H1 (cell line): ENCODE results near the gene WDFY3. TPM values are rescaled to one million over a fixed set of nuclear protein-coding genes. Genes with fewer than 3 reads are reported as not detected.

Experiments
- CTCF ChIA-PET: fragments of 300-600 bp; sonication (Branson Sonifier 250); formaldehyde crosslinking; loops from one replicate; lab custom pipeline; 2021; ENCODE audit not compliant: partially characterized antibody; lab: Charles Lee
- POLR2A ChIA-PET: fragments of 300-600 bp; sonication (Branson Sonifier 250); formaldehyde crosslinking; loops from one replicate; lab custom pipeline; 2021; ENCODE audit warnings: inconsistent platforms; ENCODE audit not compliant: partially characterized antibody; lab: Charles Lee
- DNase-seq, 2 experiments: peaks; one replicate each; pipeline versions ENCODE4 v3.0.0 to v3.0.0-alpha.2; 2010 to 2022; ENCODE audit warnings: low spot score in 2 of 2, low read depth in 1 of 2, mixed read lengths in 1 of 2
- FAIRE-seq: peaks from 2 replicates; lab custom pipeline; 2011; peaks lifted over from hg19 to GRCh38; lab: Jason Lieb, UNC
- H2AFZ ChIP-seq: 2 replicates; pipeline ENCODE4 v1.8.1; 2012; ENCODE audit warnings: low read length, inconsistent platforms
- H2AK5ac ChIP-seq: 2 replicates; pipeline ENCODE4 v1.6.1; 2013; ENCODE audit warnings: low read depth, low read length
- H2BK120ac ChIP-seq: replicated peaks from 2 replicates; pipeline ENCODE3; 2013; ENCODE audit warnings: low read depth, low read length, inconsistent platforms
- H2BK12ac ChIP-seq: 2 replicates; pipeline ENCODE4 v1.6.1; 2013; ENCODE audit warnings: low read depth, low read length
- H2BK15ac ChIP-seq: 2 replicates; pipeline ENCODE4 v1.6.1; 2013; ENCODE audit warnings: low read length
- H2BK20ac ChIP-seq: 2 replicates; pipeline ENCODE4 v1.6.1; 2013; ENCODE audit warnings: low read length
- H2BK5ac ChIP-seq: 2 replicates; pipeline ENCODE4 v1.6.1; 2013; ENCODE audit warnings: low read depth, low read length
- H3K14ac ChIP-seq: 2 replicates; pipeline ENCODE4 v1.6.1; 2013; ENCODE audit warnings: inconsistent platforms; ENCODE audit not compliant: insufficient read length
- H3K18ac ChIP-seq: 2 replicates; pipeline ENCODE4 v1.6.1; 2013; ENCODE audit warnings: low read length; ENCODE audit errors: extremely low read depth
- H3K23ac ChIP-seq: 2 replicates; pipeline ENCODE4 v1.6.1; 2013; ENCODE audit warnings: inconsistent platforms; ENCODE audit not compliant: insufficient read length
- H3K23me2 ChIP-seq: 2 replicates; pipeline ENCODE4 v1.6.1; 2013; ENCODE audit warnings: low read depth, low read length
- H3K27ac ChIP-seq: 2 replicates; pipeline ENCODE4 v1.6.1; 2011; ENCODE audit warnings: low read depth, low read length, inconsistent platforms
- H3K27me3 ChIP-seq, 4 experiments: replicated peaks in 1 of 4; 1 replicate in 1 of 4; 2 replicates in 3 of 4; pipeline versions ENCODE4 v1.6.1 to v1.8.1; 2011 to 2013; ENCODE audit warnings: low read length in 3 of 4, mild to moderate bottlenecking in 3 of 4, inconsistent platforms in 2 of 4, mixed read lengths in 2 of 4, moderate library complexity in 1 of 4; ENCODE audit not compliant: control insufficient read depth in 3 of 4, insufficient read depth in 3 of 4; ENCODE audit errors: extremely low read depth in 1 of 4
- H3K36me3 ChIP-seq, 4 experiments: 2 replicates each; pipeline versions ENCODE4 v1.6.1 to v1.8.1; 2011 to 2013; ENCODE audit warnings: mild to moderate bottlenecking in 4 of 4, low read length in 3 of 4, moderate library complexity in 2 of 4, control low read depth in 1 of 4, inconsistent platforms in 1 of 4; ENCODE audit not compliant: insufficient read depth in 4 of 4, control insufficient read depth in 2 of 4
- H3K4ac ChIP-seq: replicated peaks from 2 replicates; pipeline ENCODE3; 2013; ENCODE audit warnings: low read length, low read depth, mixed read lengths, inconsistent platforms; ENCODE audit not compliant: insufficient read length
- H3K4me1 ChIP-seq, 4 experiments: replicated peaks in 1 of 4; 1 replicate in 1 of 4; 2 replicates in 3 of 4; pipeline versions ENCODE4 v1.6.1 to v1.8.1; 2011 to 2013; ENCODE audit warnings: low read length in 3 of 4, inconsistent platforms in 2 of 4, mixed read lengths in 1 of 4; ENCODE audit not compliant: insufficient read depth in 4 of 4, control insufficient read depth in 3 of 4
- H3K4me2 ChIP-seq, 2 experiments: 2 replicates each; pipeline versions ENCODE4 v1.6.1 to v1.8.1; 2011 to 2013; ENCODE audit warnings: low read depth in 2 of 2, low read length in 2 of 2, control low read depth in 1 of 2, inconsistent platforms in 1 of 2, mild to moderate bottlenecking in 1 of 2; ENCODE audit not compliant: insufficient read depth in 1 of 2
- H3K4me3 ChIP-seq, 4 experiments: fragments of 200-600, 300-600 bp in 1 of 4; sonication (generic), shearing (Covaris generic), sonication (Bioruptor Twin) in 1 of 4; 2 replicates each; pipeline versions ENCODE4 v1.5.1 to v1.8.1; 2011 to 2016; ENCODE audit warnings: low read length in 4 of 4, low read depth in 3 of 4, control low read depth in 2 of 4, inconsistent platforms in 2 of 4, mild to moderate bottlenecking in 2 of 4, mixed read lengths in 1 of 4, moderate library complexity in 1 of 4; ENCODE audit not compliant: insufficient read depth in 2 of 4; ENCODE audit errors: extremely low read depth in 1 of 4
- H3K56ac ChIP-seq: replicated peaks from 2 replicates; pipeline ENCODE3; 2013; ENCODE audit warnings: low read depth, mild to moderate bottlenecking, mixed read lengths, low read length, inconsistent platforms; ENCODE audit not compliant: insufficient read length
- H3K79me1 ChIP-seq: 2 replicates; pipeline ENCODE4 v1.6.1; 2013; ENCODE audit warnings: low read depth, low read length, control low read depth
- H3K79me2 ChIP-seq, 2 experiments: 2 replicates each; pipeline versions ENCODE4 v1.6.1 to v1.8.1; 2012 to 2013; ENCODE audit warnings: low read length in 2 of 2, mild to moderate bottlenecking in 2 of 2, inconsistent platforms in 1 of 2; ENCODE audit not compliant: insufficient read depth in 2 of 2, control insufficient read depth in 1 of 2
- H3K9ac ChIP-seq, 4 experiments: replicated peaks in 1 of 4; 1 replicate in 1 of 4; 2 replicates in 3 of 4; pipeline versions ENCODE4 v1.6.1 to v1.8.1; 2011 to 2013; ENCODE audit warnings: low read depth in 3 of 4, low read length in 3 of 4, control low read depth in 2 of 4, mild to moderate bottlenecking in 2 of 4, moderate library complexity in 2 of 4, inconsistent platforms in 1 of 4; ENCODE audit errors: extremely low read depth in 1 of 4
- H3K9me3 ChIP-seq, 2 experiments: 2 replicates each; pipeline versions ENCODE4 v1.6.1 to v1.8.1; 2012 to 2013; ENCODE audit warnings: mild to moderate bottlenecking in 2 of 2, moderate library complexity in 2 of 2, control low read depth in 1 of 2, inconsistent platforms in 1 of 2, low read depth in 1 of 2, low read length in 1 of 2, mixed read lengths in 1 of 2; ENCODE audit not compliant: insufficient read depth in 2 of 2
- H4K20me1 ChIP-seq, 2 experiments: replicated peaks in 1 of 2; 2 replicates each; pipeline versions ENCODE3 to v1.8.1; 2011 to 2013; ENCODE audit warnings: inconsistent platforms in 2 of 2, low read length in 2 of 2, mild to moderate bottlenecking in 1 of 2; ENCODE audit not compliant: insufficient read depth in 2 of 2, control insufficient read depth in 1 of 2
- H4K5ac ChIP-seq: 2 replicates; pipeline ENCODE4 v1.6.1; 2013; ENCODE audit warnings: low read length, low read depth, mixed read lengths, inconsistent platforms; ENCODE audit not compliant: insufficient read length
- H4K8ac ChIP-seq: 2 replicates; pipeline ENCODE4 v1.8.0; 2013; ENCODE audit warnings: mild to moderate bottlenecking, moderate library complexity, low read length, inconsistent platforms; ENCODE audit not compliant: insufficient read depth; ENCODE audit errors: extremely low read depth
- H4K91ac ChIP-seq: replicated peaks from 2 replicates; pipeline ENCODE3; 2013; ENCODE audit warnings: low read length, mixed read lengths, inconsistent platforms; ENCODE audit not compliant: insufficient read length
- BRCA1 ChIP-seq: IDR thresholded peaks from 2 replicates; pipeline ENCODE4 v1.6.1; 2012; ENCODE audit warnings: low read depth, low read length, improper control_type of control experiment
- CBX5 ChIP-seq: fragments of 300-800, 300-1000 bp; sonication (generic); IDR thresholded peaks from 2 replicates; pipeline ENCODE4 v1.7.1; 2016; ENCODE audit warnings: antibody characterized with exemption, low read length, low read depth
- KDM1A ChIP-seq: fragments of 200-600, 300-600 bp; sonication (generic); IDR thresholded peaks from 2 replicates; pipeline ENCODE4 v1.7.1; 2016; ENCODE audit warnings: mild to moderate bottlenecking, low read length, borderline replicate concordance
- POLR2A ChIP-seq, 2 experiments: IDR thresholded peaks; 1 replicate in 1 of 2; 2 replicates in 1 of 2; pipeline ENCODE4 v1.6.1; 2011; ENCODE audit warnings: low read depth in 2 of 2, low read length in 2 of 2, mild to moderate bottlenecking in 2 of 2; ENCODE audit errors: control extremely low read depth in 1 of 2
- POU5F1 ChIP-seq: IDR thresholded peaks from 2 replicates; pipeline ENCODE4 v1.6.1; 2011; ENCODE audit warnings: low read depth, mild to moderate bottlenecking, low read length, moderate library complexity
- SP1 ChIP-seq: IDR thresholded peaks from 2 replicates; pipeline ENCODE4 v1.6.1; 2011; ENCODE audit warnings: low read depth, low read length
- SUZ12 ChIP-seq: fragments of 200-600 bp; sonication (generic); IDR thresholded peaks from 2 replicates; pipeline ENCODE4 v1.6.1; 2012; ENCODE audit warnings: mild to moderate bottlenecking, inconsistent platforms, low read length, moderate library complexity, mixed read lengths
- TAF1 ChIP-seq: IDR thresholded peaks from 2 replicates; pipeline ENCODE4 v1.6.1; 2011; ENCODE audit warnings: mild to moderate bottlenecking, low read depth, low read length
- USF2 ChIP-seq: IDR thresholded peaks from 2 replicates; pipeline ENCODE4 v1.6.1; 2011; ENCODE audit warnings: low read length, improper control_type of control experiment
- YY1 ChIP-seq: IDR thresholded peaks from 2 replicates; pipeline ENCODE4 v1.6.1; 2011; ENCODE audit warnings: low read depth, mild to moderate bottlenecking, low read length
- WGBS, 2 experiments: shearing (Covaris generic) in 1 of 2; methylation state at CpG; one replicate each; pipeline versions ENCODE4 v1.1.6 to v1.1.7; 2013 to 2015; ENCODE audit warnings: low lambda C conversion rate in 2 of 2, mixed read lengths in 2 of 2, inconsistent platforms in 1 of 2, low coverage in 1 of 2, missing lambda C conversion rate in 1 of 2; ENCODE audit not compliant: insufficient replicate concordance in 2 of 2, insufficient coverage in 1 of 2, insufficient read length in 1 of 2; ENCODE audit errors: extremely low coverage in 1 of 2, missing lambda C conversion rate in 1 of 2; 5-methylcytosine and 5-hydroxymethylcytosine counted together
- polyA plus RNA-seq, 7 experiments: library from polyadenylated mRNA; depleted of rRNA in 3 of 7; stranded (reverse) in 5 of 7; unstranded in 2 of 7; fragments of >200 nt in 5 of 7; fragments of 200-250 nt in 2 of 7; gene quantifications; 1 replicate in 5 of 7; 2 replicates in 1 of 7; 4 replicates in 1 of 7; pipeline versions ENCODE4 v1.2.1 to v1.2.3, GENCODE V29; 2011 to 2013; ENCODE audit warnings: missing spikeins in 2 of 7, mixed read lengths in 2 of 7
- total RNA-seq: library from RNA; stranded (reverse); fragmentation: NEBNext Ultra II Directional; extraction: Animal tissue kit (Norgen Biotek cat#: 25700); gene quantifications from 2 replicates; pipeline ENCODE4 v1.2.1, GENCODE V29; 2021

The WDFY3 gene
- total and polyA plus RNA-seq, 2 of the 8 experiments (the other 6 are each of a cell fraction or from before 2014, with no cell fraction given): 25.6 to 62.4 TPM

GRCh38 chr4:84651499-84651898 lies 315.0 kb downstream of the WDFY3 start:
- Histone ChIP-seq H4K8ac (no peak overlapping the region), H2AK5ac (no peak overlapping the region), H3K18ac (no peak overlapping the region), H2BK120ac (no peak overlapping the region), H3K4ac (no peak overlapping the region), H3K9ac (no peak overlapping the region), H4K20me1 (no peaks in the 10 kb centered on the region), H3K56ac (no peak overlapping the region), H3K23ac (no peak overlapping the region), H3K4me2 (no peak overlapping the region), H3K79me2 (no peaks in the 10 kb centered on the region), H3K79me1 (no peaks in the 10 kb centered on the region; the same call in 1 of the 2 replicates), H4K91ac (no peak overlapping the region), H2BK12ac (no peak overlapping the region), H3K4me1 (peaks cover 5 to 12% (median 6%) of the 10 kb centered on the region in 4 experiments; a peak in 5 of 7 replicates), H3K23me2 (no peaks in the 10 kb centered on the region), H3K27ac (no peak overlapping the region), H3K27me3 (no peaks in the 10 kb centered on the region), H3K4me3 (no peak overlapping the region), H2AFZ (no peak overlapping the region), H2BK15ac (no peak overlapping the region), H3K9me3 (peaks cover 0 to 3% of the 10 kb centered on the region in 2 experiments; a peak in 2 of 4 replicates), H2BK20ac (no peak overlapping the region), H2BK5ac (no peak overlapping the region), H3K14ac (no peak overlapping the region), H4K5ac (no peak overlapping the region), H3K36me3 (peaks cover 0 to 21% (median 5%) of the 10 kb centered on the region in 4 experiments; a peak in 6 of 8 replicates)
- TF ChIP-seq CBX5 (no peak), POLR2A (IDR thresholded peaks at IDR 0.05; ENCODE audit: control extremely low read depth in 1 of 2, low read depth in 2 of 2, low read length in 2 of 2) (no peak), SP1 (no peak), KDM1A (no peak), POU5F1 (no peak), USF2 (no peak), SUZ12 (no peak), BRCA1 (no peak), YY1 (no peak), TAF1 (no peak)
- CTCF ChIA-PET: interaction anchor here (0.8 to 1.5 kb wide), 2 partner anchors 73 to 502 kb away, joined by 3 to 5 read pairs; no protein-coding TSS in a partner anchor
- WGBS, 2 experiments: 100% methylated on average over 1 of the region's 1 CpG; no CpG with 5 or more reads in 1 of the 2 experiments
- POLR2A ChIA-PET: no interaction called here
- DNase-seq: no peak
- FAIRE-seq: no peak
